ENCODE data around the gene HSPA1B. TPM values are rescaled to one million over a fixed set of nuclear protein-coding genes. Genes with fewer than 3 reads are reported as not detected.
"Not testable (repeated sequence)": the region's sequence is repeated elsewhere in the genome, so short reads cannot be mapped to it uniquely, and the experiment has no call there.

HSPA1B gene
- total and polyA plus RNA-seq, 2 donors (not counting 1 experiment from before 2014, with no cell fraction given), result 79.2 to 145 TPM

DNA sequence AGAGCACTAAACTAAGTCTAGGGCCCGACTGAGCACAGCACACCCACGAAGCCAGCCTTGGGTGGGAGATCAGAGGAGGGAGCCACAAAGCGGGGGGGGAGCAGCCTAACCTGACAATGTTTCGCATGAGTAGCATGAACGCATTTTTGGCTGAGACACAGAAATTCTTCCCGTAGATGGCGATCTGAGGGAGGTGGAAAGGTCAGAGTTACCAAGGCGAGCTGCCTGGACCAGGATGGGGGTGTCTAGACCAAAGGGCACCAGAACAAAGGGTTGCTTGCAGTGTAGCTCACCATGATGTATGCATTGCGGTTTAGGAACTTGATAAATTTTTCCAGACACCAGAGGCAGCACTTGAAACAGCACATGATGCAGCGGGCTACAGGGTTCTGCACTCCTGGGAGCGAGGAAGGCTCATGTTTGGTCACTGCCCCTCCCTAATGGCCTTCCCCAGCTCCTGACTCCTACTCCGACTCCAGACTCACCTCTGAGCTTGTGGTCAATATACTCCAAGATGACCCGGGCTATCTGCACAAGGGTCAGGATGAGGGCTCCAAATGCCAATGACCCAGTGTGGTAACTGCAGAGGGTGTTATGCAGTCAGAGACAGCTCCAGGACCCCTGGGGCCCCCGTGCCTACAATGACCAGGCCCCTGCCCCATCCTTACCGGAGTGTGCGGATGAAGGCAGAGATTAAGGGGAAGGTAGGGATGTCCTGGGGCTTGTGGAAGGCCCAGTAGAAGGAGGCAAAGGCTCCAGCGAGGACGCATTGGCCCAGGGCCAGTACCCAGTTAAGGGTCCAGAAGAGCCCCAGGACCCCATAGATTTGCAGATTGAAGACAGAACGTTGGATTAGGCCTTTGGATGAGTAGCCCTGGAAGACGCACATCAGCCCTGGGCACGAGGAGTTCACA is 37.9 kb downstream of the HSPA1B start:
- WGBS (ENCODE audit: insufficient coverage), result 87% methylated on average over 21 of the region's 21 CpGs
- peaks cover 17% of the 10 kb centered on the region for H3K79me2 ChIP-seq (ENCODE audit: control insufficient read depth, insufficient read depth, low read length)
- no peak overlapping the region for H2AFZ ChIP-seq (ENCODE audit: insufficient read depth, low read depth, low read length, poor library complexity, severe bottlenecking)
- Mint-ChIP-seq H3K9me3 (ENCODE audit: insufficient read depth) (no peaks in the 10 kb centered on the region), H3K4me1 (peaks cover 24% of the 10 kb centered on the region), H3K4me3 (no peak overlapping the region), H3K27ac (no peak overlapping the region), H3K27me3 (no peaks in the 10 kb centered on the region)
- intact Hi-C loops (cut with micrococcal nuclease), result loop anchor here (10.0 kb wide), 1 partner anchor 371 kb away; the partner anchor contains the start of gene MICB
- H3K4me1 ChIP-seq (ENCODE audit: control insufficient read depth in 2 of 2, insufficient read depth in 2 of 2, low read length in 2 of 2), result peaks cover 18 to 23% of the 10 kb centered on the region in 2 donors
- ChIA-PET POLR2A (interaction anchor here (0.5 to 0.6 kb wide), 2 partner anchors 9 to 201 kb away, joined by 3 read pairs; no protein-coding TSS in a partner anchor), CTCF (interaction anchor here (0.8 to 3.0 kb wide), 4 partner anchors 23 to 319 kb away, joined by 3 to 9 read pairs (median 6); partner anchors contain the start of gene ATP6V1G2)
- no peak overlapping the region for H3K27ac ChIP-seq (ENCODE audit: low read length in 2 of 2)
- no peak for TF ChIP-seq EZH2 (IDR thresholded peaks at IDR 0.05; ENCODE audit: borderline replicate concordance, insufficient read depth, low read depth, low read length, poor library complexity, severe bottlenecking)
- no peak for TF ChIP-seq CTCF (IDR thresholded peaks at IDR 0.05)
- no peaks in the 10 kb centered on the region for H3K27me3 ChIP-seq (replicated peaks in 1 of 4; ENCODE audit: control extremely low read depth in 1 of 4, control insufficient read depth in 3 of 4, insufficient read depth in 4 of 4, low read length in 3 of 4)
- ATAC-seq (ENCODE audit: low read depth) (no peak), DNase-seq (no peak)
- H3K4me3 ChIP-seq (ENCODE audit: control extremely low read depth in 1 of 5, extremely low read depth in 1 of 5, insufficient read depth in 1 of 5, low read depth in 2 of 5, low read length in 4 of 5), result no peak overlapping the region
- no peak overlapping the region for H3K4me2 ChIP-seq (replicated peaks; ENCODE audit: low read depth, low read length, poor library complexity, severe bottlenecking)
- no peaks in the 10 kb centered on the region for H3K9me3 ChIP-seq (ENCODE audit: control extremely low read depth in 1 of 3, control insufficient read depth in 2 of 3, insufficient read depth in 1 of 3, low read length in 2 of 3)
- H4K20me1 ChIP-seq (ENCODE audit: control insufficient read depth, insufficient read depth, low read length, poor library complexity, severe bottlenecking), result no peaks in the 10 kb centered on the region
- no peaks in the 10 kb centered on the region for H3K36me3 ChIP-seq (replicated peaks in 1 of 2; ENCODE audit: control extremely low read depth in 1 of 2, control insufficient read depth in 1 of 2, extremely low read depth in 1 of 2, insufficient read depth in 2 of 2, low read length in 1 of 2)
- H3K9ac ChIP-seq (ENCODE audit: low read length), result no peak overlapping the region

- WGBS (ENCODE audit: insufficient coverage), result no CpG with 5 or more reads among the region's 1 CpG
- POLR2A ChIA-PET, CTCF ChIA-PET: not testable (repeated sequence)
These were observed 41.1 kb downstream of the HSPA1B start for GRCh38 chr6:31868658-31868971.

More at GRCh38 chr6:31868658-31868971, 41.1 kb downstream of the HSPA1B start:
- not testable (repeated sequence) for DNase-seq; H3K9ac ChIP-seq (ENCODE audit: low read length); H3K36me3 ChIP-seq (replicated peaks in 1 of 2; ENCODE audit: control extremely low read depth in 1 of 2, control insufficient read depth in 1 of 2, extremely low read depth in 1 of 2, insufficient read depth in 2 of 2, low read length in 1 of 2); H3K4me2 ChIP-seq (replicated peaks; ENCODE audit: low read depth, low read length, poor library complexity, severe bottlenecking); H2AFZ ChIP-seq (ENCODE audit: insufficient read depth, low read depth, low read length, poor library complexity, severe bottlenecking); H3K4me1 ChIP-seq (ENCODE audit: control insufficient read depth in 2 of 2, insufficient read depth in 2 of 2, low read length in 2 of 2); H3K9me3 ChIP-seq (ENCODE audit: control extremely low read depth in 1 of 3, control insufficient read depth in 2 of 3, insufficient read depth in 1 of 3, low read length in 2 of 3); H3K27me3 Mint-ChIP-seq; ATAC-seq (ENCODE audit: low read depth); H4K20me1 ChIP-seq (ENCODE audit: control insufficient read depth, insufficient read depth, low read length, poor library complexity, severe bottlenecking); H3K27ac Mint-ChIP-seq; H3K79me2 ChIP-seq (ENCODE audit: control insufficient read depth, insufficient read depth, low read length); H3K4me3 ChIP-seq (ENCODE audit: control extremely low read depth in 1 of 5, extremely low read depth in 1 of 5, insufficient read depth in 1 of 5, low read depth in 2 of 5, low read length in 4 of 5); H3K9me3 Mint-ChIP-seq (ENCODE audit: insufficient read depth); H3K4me1 Mint-ChIP-seq; H3K27me3 ChIP-seq (replicated peaks in 1 of 4; ENCODE audit: control extremely low read depth in 1 of 4, control insufficient read depth in 3 of 4, insufficient read depth in 4 of 4, low read length in 3 of 4); H3K4me3 Mint-ChIP-seq; H3K27ac ChIP-seq (ENCODE audit: low read length in 2 of 2)
- intact Hi-C loops (cut with micrococcal nuclease), result loop anchor here (10.0 kb wide), 1 partner anchor 374 kb away; the partner anchor contains the start of gene MICB

All from B cell (primary cell).